Stimulated activated naive CD8-positive, alpha-beta T cell treated with anti-CD3 and anti-CD28 coated beads, Interleukin-15, Interleukin-2, amounts not matched to agents 100 U/mL and 50 U/mL, for 24 hours (primary cell): ENCODE data around the gene TMEM131L.
A peak's percentile ranks its signal among the peaks of the same experiment; 100 is the strongest.
"Not testable (repeated sequence)": the region's sequence is repeated elsewhere in the genome, so short reads cannot be mapped to it uniquely, and the experiment has no call there.

Experiments used
- ATAC-seq: fragments of 150-1000 bp; cut with Tn5 transposase; one replicate; pipeline ENCODE4 v1.10.0; 2021
- DNase-seq: peaks from one replicate; pipeline ENCODE4 v3.0.0; 2021

TMEM131L gene

GRCh38 chr4:153649572-153649991, 183.4 kb downstream of the TMEM131L start:
- peak; percentile 51 for ATAC-seq

GRCh38 chr4:153651116-153651515, 185.0 kb downstream of the TMEM131L start:
- no peak for ATAC-seq
- no peak for DNase-seq

More at GRCh38 chr4:153649572-153649991, 183.4 kb downstream of the TMEM131L start:
- DNase-seq, result no peak

- ATAC-seq (peak; percentile 84), DNase-seq (peak; percentile 51)
These were observed 185.4 kb downstream of the TMEM131L start for GRCh38 chr4:153651587-153651986.

- no peak for ATAC-seq
- DNase-seq, result no peak
These were observed 186.1 kb downstream of the TMEM131L start for GRCh38 chr4:153652051-153652784.

GRCh38 chr4:153655002-153655541, 188.9 kb downstream of the TMEM131L start:
- DNase-seq (no peak), ATAC-seq (no peak)

- ATAC-seq (no peak), DNase-seq (no peak)
These were observed 189.8 kb downstream of the TMEM131L start for GRCh38 chr4:153655928-153656327.

GRCh38 chr4:153661215-153661822, 195.2 kb downstream of the TMEM131L start:
- DNase-seq, result no peak
- ATAC-seq, result no peak

- no peak for ATAC-seq
- no peak for DNase-seq
These were observed 195.7 kb downstream of the TMEM131L start for GRCh38 chr4:153661908-153662307.

- no peak for DNase-seq
- no peak for ATAC-seq
These were observed 197.5 kb downstream of the TMEM131L start for GRCh38 chr4:153663667-153664066.

GRCh38 chr4:153666505-153666904, 200.3 kb downstream of the TMEM131L start:
- not testable (repeated sequence) for DNase-seq, ATAC-seq

- no peak for DNase-seq
These were observed 202.5 kb downstream of the TMEM131L start for GRCh38 chr4:153668647-153669046.

GRCh38 chr4:153669838-153670237, 203.7 kb downstream of the TMEM131L start:
- DNase-seq, result no peak
- peak; percentile 40 for ATAC-seq

More at GRCh38 chr4:153668647-153669046, 202.5 kb downstream of the TMEM131L start:
- no peak for ATAC-seq

- no peak for ATAC-seq
- no peak for DNase-seq
These were observed 210.3 kb downstream of the TMEM131L start for GRCh38 chr4:153676486-153676885.

GRCh38 chr4:153676984-153677383, 210.8 kb downstream of the TMEM131L start:
- ATAC-seq (no peak), DNase-seq (no peak)

GRCh38 chr4:153679486-153679885, 213.3 kb downstream of the TMEM131L start:
- ATAC-seq (no peak), DNase-seq (no peak)

- ATAC-seq, result no peak
- no peak for DNase-seq
These were observed 217.6 kb downstream of the TMEM131L start for GRCh38 chr4:153683763-153684181.

GRCh38 chr4:153684182-153684970, 218.2 kb downstream of the TMEM131L start, which contains the start of gene TLR2:
TSS of gene TLR2 (plus strand) at chr4:153684280. CDS start at chr4:153702908, 18,628 bp downstream.
- DNase-seq (peak; percentile 73), ATAC-seq (peak; percentile 92)

GRCh38 chr4:153684971-153685371, 218.8 kb downstream of the TMEM131L start:
- DNase-seq (no peak), ATAC-seq (no peak)
